ENCODE data around the gene PHLDA1. TPM values are rescaled to one million over a fixed set of nuclear protein-coding genes. Genes with fewer than 3 reads are reported as not detected.

The PHLDA1 gene
- polyA plus RNA-seq, 4 donors = 39.8 to 46.6 (median 43.0) TPM

- DNase-seq (ENCODE audit: low read depth in 4 of 4, low spot score in 3 of 4) = no peak
Observed at GRCh38 chr12:76020731-76021672, 10.6 kb downstream of the PHLDA1 start.

GRCh38 chr12:76020281-76020680, 11.3 kb downstream of the PHLDA1 start:
- DNase-seq (ENCODE audit: low read depth in 4 of 4, low spot score in 3 of 4) = no peak

- no peak for DNase-seq (ENCODE audit: low read depth in 4 of 4, low spot score in 3 of 4)
Observed at GRCh38 chr12:76018672-76019071, 12.9 kb downstream of the PHLDA1 start.

GRCh38 chr12:76018111-76018510, 13.5 kb downstream of the PHLDA1 start:
- no peak for DNase-seq (ENCODE audit: low read depth in 4 of 4, low spot score in 3 of 4)

GRCh38 chr12:76014007-76014406, 17.6 kb downstream of the PHLDA1 start:
- DNase-seq (ENCODE audit: low read depth in 4 of 4, low spot score in 3 of 4) = no peak

- no peak for DNase-seq (ENCODE audit: low read depth in 4 of 4, low spot score in 3 of 4)
Observed at GRCh38 chr12:76013603-76014002, 18.0 kb downstream of the PHLDA1 start.

- no peak for DNase-seq (ENCODE audit: low read depth in 4 of 4, low spot score in 3 of 4)
Observed at GRCh38 chr12:76012644-76013043, 18.9 kb downstream of the PHLDA1 start.

GRCh38 chr12:76010732-76011458, 20.7 kb downstream of the PHLDA1 start:
- DNase-seq (ENCODE audit: low read depth in 4 of 4, low spot score in 3 of 4) = no peak

GRCh38 chr12:76008428-76008827, 23.1 kb downstream of the PHLDA1 start:
- no peak for DNase-seq (ENCODE audit: low read depth in 4 of 4, low spot score in 3 of 4)

GRCh38 chr12:76007640-76008039, 23.9 kb downstream of the PHLDA1 start:
- no peak for DNase-seq (ENCODE audit: low read depth in 4 of 4, low spot score in 3 of 4)

GRCh38 chr12:76006028-76006925, 25.3 kb downstream of the PHLDA1 start:
- DNase-seq (ENCODE audit: low read depth in 4 of 4, low spot score in 3 of 4) = no peak

- no peak for DNase-seq (ENCODE audit: low read depth in 4 of 4, low spot score in 3 of 4)
Observed at GRCh38 chr12:76003355-76003638, 28.3 kb downstream of the PHLDA1 start.

- no peak for DNase-seq (ENCODE audit: low read depth in 4 of 4, low spot score in 3 of 4)
Observed at GRCh38 chr12:76002598-76003354, 28.8 kb downstream of the PHLDA1 start.

- DNase-seq (ENCODE audit: low read depth in 4 of 4, low spot score in 3 of 4) = no peak
Observed at GRCh38 chr12:75998292-75999063, 33.1 kb downstream of the PHLDA1 start.

GRCh38 chr12:75997658-75998057, 33.9 kb downstream of the PHLDA1 start:
- DNase-seq (ENCODE audit: low read depth in 4 of 4, low spot score in 3 of 4) = no peak

- DNase-seq (ENCODE audit: low read depth in 4 of 4, low spot score in 3 of 4) = no peak
Observed at GRCh38 chr12:75996861-75997447, 34.6 kb downstream of the PHLDA1 start.

GRCh38 chr12:75995691-75996090, 35.9 kb downstream of the PHLDA1 start:
- DNase-seq (ENCODE audit: low read depth in 4 of 4, low spot score in 3 of 4) = no peak

- no peak for DNase-seq (ENCODE audit: low read depth in 4 of 4, low spot score in 3 of 4)
Observed at GRCh38 chr12:75994069-75994740, 37.4 kb downstream of the PHLDA1 start.

GRCh38 chr12:75991753-75992152, 39.8 kb downstream of the PHLDA1 start:
- no peak for DNase-seq (ENCODE audit: low read depth in 4 of 4, low spot score in 3 of 4)
